Thymus (tissue), 11 donors: ENCODE data around the gene KMO. TPM values are rescaled to one million over a fixed set of nuclear protein-coding genes. Genes with fewer than 3 reads are reported as not detected.

Source experiments
- DNase-seq, 9 donors: peaks; one replicate each; pipeline ENCODE4 v3.0.0-alpha.2; 2013; ENCODE audit warnings: low spot score in 9 of 9, low read depth in 6 of 9, missing footprints in 1 of 9
- H3K27ac ChIP-seq, 2 donors: one replicate each; pipeline ENCODE4 v1.5.1; 2013; ENCODE audit warnings: control low read depth in 1 of 2, low read depth in 1 of 2, low read length in 1 of 2, mild to moderate bottlenecking in 1 of 2, moderate library complexity in 1 of 2
- H3K27me3 ChIP-seq, 2 donors: one replicate each; pipeline ENCODE4 v1.5.1; 2013; ENCODE audit warnings: low read length in 1 of 2; ENCODE audit not compliant: control insufficient read depth in 2 of 2, insufficient read depth in 1 of 2
- H3K36me3 ChIP-seq, 2 donors: one replicate each; pipeline ENCODE4 v1.5.1; 2013; ENCODE audit warnings: low read length in 1 of 2, mild to moderate bottlenecking in 1 of 2, moderate library complexity in 1 of 2; ENCODE audit not compliant: control insufficient read depth in 2 of 2, insufficient read depth in 2 of 2
- H3K4me1 ChIP-seq, 2 donors: one replicate each; pipeline ENCODE4 v1.5.1; 2013; ENCODE audit warnings: low read length in 2 of 2; ENCODE audit not compliant: control insufficient read depth in 2 of 2, insufficient read depth in 2 of 2
- H3K4me3 ChIP-seq, 2 donors: one replicate each; pipeline ENCODE4 v1.5.1; 2013; ENCODE audit warnings: low read length in 2 of 2, control low read depth in 1 of 2, mild to moderate bottlenecking in 1 of 2
- H3K9me3 ChIP-seq, 2 donors: one replicate each; pipeline ENCODE4 v1.5.1; 2013; ENCODE audit warnings: low read length in 1 of 2, mild to moderate bottlenecking in 1 of 2; ENCODE audit not compliant: control insufficient read depth in 2 of 2, insufficient read depth in 1 of 2
- WGBS: extraction: QIAGEN DNeasy Blood & Tissue Kit; methylation state at CpG from one replicate; pipeline ENCODE4 v1.1.7; 2013; 5-methylcytosine and 5-hydroxymethylcytosine counted together
- polyA plus RNA-seq: library from polyadenylated mRNA; stranded (reverse); fragments of 200-250 nt; gene quantifications from one replicate; pipeline ENCODE4 v1.2.3, GENCODE V29; 2013
- total RNA-seq: library from RNA; stranded (reverse); fragments of 120-200 nt; gene quantifications from one replicate; pipeline ENCODE4 v1.2.4, GENCODE V29; 2013
- donor health status: healthy.

Gene KMO
- total and polyA plus RNA-seq, 2 donors, result 0.94 to 3.0 TPM

GRCh38 chr1:241582921-241583321, 50.7 kb downstream of the KMO start:
- Histone ChIP-seq H3K27ac (no peak overlapping the region), H3K4me3 (no peak overlapping the region), H3K36me3 (no peaks in the 10 kb centered on the region), H3K9me3 (no peaks in the 10 kb centered on the region), H3K4me1 (no peaks in the 10 kb centered on the region), H3K27me3 (no peaks in the 10 kb centered on the region)
- DNase-seq, result no peak
- 100% methylated on average over 1 of the region's 1 CpG for WGBS

DNA sequence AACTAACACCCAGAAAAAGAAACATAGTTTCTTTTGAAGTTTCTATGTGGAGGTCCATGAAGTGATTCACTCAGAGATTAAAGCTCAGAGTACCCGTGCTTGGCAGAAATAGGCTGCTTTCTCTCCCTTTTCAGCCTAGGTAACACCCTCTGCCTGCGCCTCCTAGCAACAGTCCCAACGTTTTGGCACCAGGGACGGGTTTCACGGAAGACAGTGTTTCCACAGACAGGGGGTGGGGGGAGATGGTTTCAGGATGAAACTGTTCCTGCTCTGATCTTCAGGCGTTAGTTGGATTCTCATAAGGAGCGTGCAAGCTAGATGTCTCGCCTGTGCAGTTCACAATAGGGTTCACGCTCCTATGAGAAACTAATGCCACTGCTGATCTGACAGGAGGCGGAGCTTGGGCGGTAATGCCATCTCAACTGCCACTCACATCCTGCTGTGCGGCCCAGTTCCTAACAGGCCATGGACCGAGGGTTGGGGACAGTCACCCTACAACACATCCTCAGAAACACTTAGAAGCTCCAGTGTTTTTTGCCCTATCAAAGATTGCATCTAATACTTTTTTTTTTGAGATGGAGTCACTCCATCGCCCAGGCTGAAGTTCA, 54.8 kb downstream of the KMO start:
- WGBS, result 95% methylated on average over 14 of the region's 14 CpGs
- H3K36me3 ChIP-seq, result no peaks in the 10 kb centered on the region
- H3K27ac ChIP-seq, result no peak overlapping the region
- H3K4me1 ChIP-seq, result no peaks in the 10 kb centered on the region
- H3K27me3 ChIP-seq, result no peaks in the 10 kb centered on the region
- H3K9me3 ChIP-seq, result no peaks in the 10 kb centered on the region
- no peak for DNase-seq
- no peak overlapping the region for H3K4me3 ChIP-seq

GRCh38 chr1:241589521-241589920, 57.3 kb downstream of the KMO start:
- Histone ChIP-seq H3K4me3 (no peak overlapping the region), H3K27ac (no peak overlapping the region), H3K36me3 (no peaks in the 10 kb centered on the region), H3K4me1 (no peaks in the 10 kb centered on the region), H3K27me3 (no peaks in the 10 kb centered on the region), H3K9me3 (no peaks in the 10 kb centered on the region)
- DNase-seq, result no peak
- 95% methylated on average over 7 of the region's 7 CpGs for WGBS

- Histone ChIP-seq H3K4me1 (no peaks in the 10 kb centered on the region), H3K27me3 (no peaks in the 10 kb centered on the region), H3K4me3 (no peak overlapping the region), H3K36me3 (no peaks in the 10 kb centered on the region), H3K9me3 (no peaks in the 10 kb centered on the region), H3K27ac (no peak overlapping the region)
- DNase-seq, result no peak
- WGBS, result 94% methylated on average over 4 of the region's 4 CpGs
These were observed 58.5 kb downstream of the KMO start for GRCh38 chr1:241590719-241591118.

DNA sequence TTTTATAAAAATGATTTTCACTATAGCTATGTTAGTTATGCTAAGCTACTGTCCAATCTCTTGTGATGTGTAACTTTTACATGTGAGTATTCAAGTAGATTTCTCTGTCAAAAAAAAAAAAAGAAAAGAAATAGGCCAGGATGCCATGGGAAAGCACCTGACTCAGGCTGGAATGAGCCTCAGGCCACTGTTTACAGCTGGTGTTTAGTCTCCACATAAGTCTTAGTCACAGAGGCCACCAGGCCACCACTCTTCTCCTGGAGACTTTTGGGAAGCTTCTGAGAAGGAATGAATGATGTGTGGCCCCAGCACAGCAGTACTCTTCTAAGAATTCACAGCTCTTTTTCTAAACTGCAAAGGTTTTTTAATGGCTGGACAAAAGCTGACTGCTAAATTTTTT, 59.1 kb downstream of the KMO start:
- no peaks in the 10 kb centered on the region for H3K36me3 ChIP-seq
- H3K27ac ChIP-seq, result no peak overlapping the region
- H3K4me1 ChIP-seq, result no peaks in the 10 kb centered on the region
- H3K9me3 ChIP-seq, result no peaks in the 10 kb centered on the region
- no peak overlapping the region for H3K4me3 ChIP-seq
- H3K27me3 ChIP-seq, result no peaks in the 10 kb centered on the region
- DNase-seq, result no peak

DNA sequence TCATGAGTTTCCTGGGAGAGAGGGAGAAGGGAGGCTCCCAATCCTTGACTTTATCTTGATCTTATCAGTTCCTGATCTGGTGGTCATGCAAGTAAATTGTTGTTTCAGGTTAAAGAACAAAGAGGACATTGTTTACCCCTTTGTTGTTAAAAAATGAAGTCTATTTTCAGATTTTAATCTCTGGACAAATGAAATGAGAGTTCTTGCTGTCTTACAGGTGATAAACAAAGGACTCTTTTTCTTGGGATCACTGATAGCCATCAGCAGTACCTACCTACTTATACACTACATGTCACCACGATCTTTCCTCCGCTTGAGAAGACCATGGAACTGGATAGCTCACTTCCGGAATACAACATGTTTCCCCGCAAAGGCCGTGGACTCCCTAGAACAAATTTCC, 59.6 kb downstream of the KMO start:
- no peaks in the 10 kb centered on the region for H3K27me3 ChIP-seq
- no peaks in the 10 kb centered on the region for H3K4me1 ChIP-seq
- no peaks in the 10 kb centered on the region for H3K36me3 ChIP-seq
- 97% methylated on average over 5 of the region's 5 CpGs for WGBS
- H3K27ac ChIP-seq, result no peak overlapping the region
- H3K4me3 ChIP-seq, result no peak overlapping the region
- no peak for DNase-seq
- H3K9me3 ChIP-seq, result no peaks in the 10 kb centered on the region

DNA sequence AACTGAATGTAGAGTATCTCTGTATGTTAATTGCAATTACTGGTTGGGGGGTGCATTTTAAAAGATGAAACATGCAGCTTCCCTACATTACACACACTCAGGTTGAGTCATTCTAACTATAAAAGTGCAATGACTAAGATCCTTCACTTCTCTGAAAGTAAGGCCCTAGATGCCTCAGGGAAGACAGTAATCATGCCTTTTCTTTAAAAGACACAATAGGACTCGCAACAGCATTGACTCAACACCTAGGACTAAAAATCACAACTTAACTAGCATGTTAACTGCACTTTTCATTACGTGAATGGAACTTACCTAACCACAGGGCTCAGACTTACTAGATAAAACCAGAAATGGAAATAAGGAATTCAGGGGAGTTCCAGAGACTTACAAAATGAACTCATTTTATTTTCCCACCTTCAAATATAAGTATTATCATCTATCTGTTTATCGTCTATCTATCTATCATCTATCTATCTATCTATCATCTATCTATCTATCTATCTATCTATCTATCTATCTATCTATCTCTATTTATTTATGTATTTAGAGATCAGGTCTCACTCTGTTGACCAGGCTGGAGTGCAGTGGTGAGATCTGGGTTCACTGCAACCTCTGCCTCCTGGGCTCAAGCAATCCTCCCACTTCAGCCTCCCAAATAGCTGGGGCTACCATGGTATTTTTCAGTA, 60.2 kb downstream of the KMO start:
- no peaks in the 10 kb centered on the region for H3K36me3 ChIP-seq
- no peak overlapping the region for H3K4me3 ChIP-seq
- no peak overlapping the region for H3K27ac ChIP-seq
- WGBS, result 96% methylated on average over 3 of the region's 3 CpGs
- no peaks in the 10 kb centered on the region for H3K27me3 ChIP-seq
- no peaks in the 10 kb centered on the region for H3K9me3 ChIP-seq
- DNase-seq, result no peak
- H3K4me1 ChIP-seq, result no peaks in the 10 kb centered on the region

DNA sequence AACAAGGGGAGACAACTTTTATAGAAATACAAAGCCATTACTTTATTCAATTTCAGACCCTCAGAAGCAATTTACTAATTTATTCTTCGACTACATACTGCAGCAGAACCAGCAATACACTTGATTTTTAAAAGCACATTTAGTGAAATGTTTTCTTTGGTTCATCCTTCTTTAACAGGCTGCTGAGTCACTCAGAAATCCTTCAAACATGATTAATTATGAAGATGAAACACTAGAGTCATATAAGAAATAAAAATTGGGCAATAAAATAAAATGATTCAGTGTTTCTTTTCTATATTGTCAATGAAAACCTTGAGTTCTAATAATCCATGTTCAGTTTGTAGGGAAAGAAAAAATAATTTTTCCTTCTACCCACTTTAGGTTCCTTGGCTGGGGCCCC, 61.0 kb downstream of the KMO start:
- Histone ChIP-seq H3K36me3 (no peaks in the 10 kb centered on the region), H3K27me3 (no peaks in the 10 kb centered on the region)

GRCh38 chr1:241596633-241597032, 64.5 kb downstream of the KMO start:
- no peak for DNase-seq
- Histone ChIP-seq H3K27ac (no peak overlapping the region), H3K4me1 (no peaks in the 10 kb centered on the region), H3K9me3 (no peaks in the 10 kb centered on the region), H3K36me3 (peaks cover 0 to 3% of the 10 kb centered on the region in 2 donors), H3K27me3 (no peaks in the 10 kb centered on the region), H3K4me3 (no peak overlapping the region)
- 96% methylated on average over 6 of the region's 6 CpGs for WGBS

More for the DNA sequence above, 61.0 kb downstream of the KMO start:
- Histone ChIP-seq H3K27ac (no peak overlapping the region), H3K9me3 (no peaks in the 10 kb centered on the region), H3K4me1 (no peaks in the 10 kb centered on the region), H3K4me3 (no peak overlapping the region)
- no peak for DNase-seq
- WGBS, result 100% methylated on average over 1 of the region's 1 CpG
